ENCODE results near the gene SLX4IP.

SLX4IP gene

DNA sequence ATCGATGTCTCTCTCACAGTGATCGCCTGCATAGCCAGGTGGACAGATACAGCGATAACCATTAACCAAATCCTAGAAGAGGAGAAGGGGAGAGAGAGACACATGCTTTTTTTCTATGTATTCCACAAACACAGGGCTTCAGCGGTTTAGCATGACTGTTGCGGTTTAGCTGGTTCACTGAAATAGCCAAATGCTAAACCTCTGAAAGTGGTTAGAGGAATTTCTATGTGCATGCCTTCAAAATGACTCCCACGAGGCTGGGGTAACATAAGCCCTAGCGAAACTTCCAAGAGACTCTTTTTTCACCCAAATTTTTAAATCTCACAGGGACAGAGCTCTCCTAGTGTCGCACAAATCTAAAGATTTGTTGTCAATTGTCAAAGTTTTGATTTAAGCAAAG lies 213.5 kb downstream of the SLX4IP start:
- DNase-seq (ENCODE audit: low read depth in 2 of 2) = no peak

DNA sequence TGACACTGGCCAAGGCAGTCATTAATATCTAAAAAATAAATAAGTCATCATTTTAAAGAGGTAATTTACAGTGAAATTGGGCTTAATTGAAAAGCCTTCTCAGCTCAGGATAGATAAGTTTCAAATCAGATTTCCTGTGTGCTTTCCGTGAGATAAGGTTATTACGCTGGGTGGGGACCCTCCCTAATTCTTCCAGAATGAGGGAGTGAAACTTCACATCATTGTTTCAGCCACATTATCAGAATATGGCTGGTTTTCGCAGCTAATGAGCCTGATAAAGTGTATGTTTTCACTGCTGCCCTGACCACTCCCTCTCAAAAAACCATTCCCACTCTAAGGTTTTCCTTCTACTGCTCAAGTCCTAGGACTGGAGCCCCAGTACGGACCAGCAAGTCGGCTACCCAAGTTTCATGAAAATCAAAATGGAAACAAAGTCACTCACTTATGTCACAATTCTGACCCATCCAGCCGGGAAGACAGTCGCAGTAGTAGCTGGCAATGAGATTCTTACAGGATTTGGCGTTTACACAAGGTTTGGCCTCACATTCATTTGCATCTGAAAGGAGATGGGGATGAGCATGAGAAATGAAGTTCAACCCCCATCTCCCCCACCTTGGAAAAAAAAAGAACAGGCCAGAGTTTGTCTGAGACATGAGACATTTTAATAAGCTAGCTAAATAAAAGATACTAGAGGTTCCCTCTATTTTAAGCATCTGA lies 214.1 kb downstream of the SLX4IP start:
- no peak for DNase-seq (ENCODE audit: low read depth in 2 of 2)

DNA sequence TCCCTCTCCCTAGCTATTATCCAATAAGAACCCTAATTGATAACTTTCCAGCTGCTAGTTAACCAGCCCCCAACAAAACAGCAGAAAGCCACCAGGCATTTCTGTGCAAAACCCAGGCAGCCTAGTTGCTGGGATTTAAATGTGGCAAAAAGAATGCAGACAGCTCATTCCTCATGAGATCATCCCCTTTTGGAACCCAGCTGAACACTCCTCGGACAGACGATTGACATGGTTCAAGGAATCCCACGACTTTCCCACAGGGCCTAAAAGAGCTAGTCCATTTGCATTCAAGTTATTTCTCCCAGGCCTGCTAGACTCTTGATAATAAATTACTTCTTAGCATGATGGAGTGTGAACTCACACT lies 214.7 kb downstream of the SLX4IP start:
- DNase-seq (ENCODE audit: low read depth in 2 of 2) = no peak

DNA sequence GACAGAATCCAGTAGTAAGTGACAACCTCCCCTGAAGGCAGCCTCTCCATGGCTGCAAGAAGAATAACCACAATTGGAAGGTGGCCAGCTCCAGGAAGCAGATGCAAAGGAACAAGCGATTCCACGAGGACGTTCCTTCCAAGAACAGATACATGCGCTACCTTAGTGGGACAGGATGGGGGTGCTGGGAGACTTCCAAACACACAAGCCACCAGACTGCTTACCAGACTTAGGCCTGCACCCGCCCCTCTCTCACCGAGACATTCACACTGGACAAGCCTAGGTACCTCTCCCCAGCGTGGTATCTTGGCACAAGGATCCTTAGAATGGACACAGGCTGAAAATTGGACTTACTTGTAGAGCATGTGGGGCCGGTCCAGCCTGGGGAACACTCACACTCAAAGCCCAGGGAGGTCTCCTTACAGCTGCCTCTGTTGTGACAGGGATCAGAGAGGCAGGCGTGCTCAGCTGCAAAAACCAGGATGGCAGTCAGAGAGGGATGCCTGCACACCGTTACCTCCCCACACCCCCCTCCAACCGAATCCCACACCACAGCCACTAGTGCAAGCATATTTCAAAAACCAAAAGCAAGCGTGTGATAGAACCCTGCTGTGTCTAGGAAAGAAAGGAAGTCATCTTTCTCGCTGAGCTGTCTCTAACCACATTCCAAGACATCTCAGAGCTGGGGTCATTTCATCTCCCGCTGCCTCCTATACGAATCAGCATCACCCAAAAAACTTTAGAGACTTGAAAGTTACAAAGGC lies 216.3 kb downstream of the SLX4IP start:
- no peak for DNase-seq (ENCODE audit: low read depth in 2 of 2)

DNA sequence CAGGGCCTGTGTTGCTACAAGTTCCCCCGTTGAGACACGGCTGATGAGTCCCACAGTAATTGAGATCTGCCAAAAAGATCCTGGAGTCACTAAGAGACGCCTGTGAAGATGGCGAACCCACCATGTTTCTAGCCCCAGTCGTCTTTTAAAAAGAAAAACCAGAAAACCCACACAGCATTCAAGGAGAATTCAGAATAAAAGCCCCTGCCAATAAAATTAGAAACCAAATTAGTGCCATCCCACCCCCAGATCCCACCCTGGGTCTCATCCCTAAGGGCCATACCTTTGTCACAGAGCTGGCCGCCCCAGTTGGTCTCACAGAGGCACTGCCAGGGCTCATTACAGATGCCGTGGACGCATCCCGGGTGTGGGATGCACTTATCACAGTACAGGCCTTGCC lies 217.1 kb downstream of the SLX4IP start:
- no peak for DNase-seq (ENCODE audit: low read depth in 2 of 2)

DNA sequence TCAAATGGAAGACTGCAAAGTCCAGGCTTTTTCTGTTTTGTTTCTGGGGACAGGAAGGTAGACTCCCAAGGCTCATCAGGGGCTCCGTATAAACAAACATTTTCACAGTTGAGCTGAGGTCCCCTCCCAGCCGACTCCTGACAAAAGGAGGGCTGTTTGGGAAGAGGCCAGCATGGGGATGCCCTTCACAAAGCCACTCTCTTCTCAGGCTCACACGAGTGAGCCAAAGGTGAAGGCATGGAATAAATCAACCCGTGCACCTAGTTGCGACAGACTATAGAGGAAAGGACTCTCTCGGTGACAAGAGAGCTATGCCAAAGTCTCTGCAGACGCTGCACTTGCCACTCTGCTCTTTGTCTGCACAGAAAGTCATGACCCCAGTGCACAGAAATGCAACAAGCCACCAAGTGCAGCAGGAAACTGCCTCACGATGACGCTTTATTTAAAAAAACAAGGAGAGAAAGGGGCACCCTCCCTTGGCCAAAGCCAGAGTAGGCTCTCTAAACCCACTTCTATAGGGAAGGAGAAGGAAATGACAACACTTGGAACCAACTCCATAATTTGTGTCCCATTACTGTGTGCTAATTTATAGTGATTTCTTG lies 217.7 kb downstream of the SLX4IP start:
- no peak for DNase-seq (ENCODE audit: low read depth in 2 of 2)

DNA sequence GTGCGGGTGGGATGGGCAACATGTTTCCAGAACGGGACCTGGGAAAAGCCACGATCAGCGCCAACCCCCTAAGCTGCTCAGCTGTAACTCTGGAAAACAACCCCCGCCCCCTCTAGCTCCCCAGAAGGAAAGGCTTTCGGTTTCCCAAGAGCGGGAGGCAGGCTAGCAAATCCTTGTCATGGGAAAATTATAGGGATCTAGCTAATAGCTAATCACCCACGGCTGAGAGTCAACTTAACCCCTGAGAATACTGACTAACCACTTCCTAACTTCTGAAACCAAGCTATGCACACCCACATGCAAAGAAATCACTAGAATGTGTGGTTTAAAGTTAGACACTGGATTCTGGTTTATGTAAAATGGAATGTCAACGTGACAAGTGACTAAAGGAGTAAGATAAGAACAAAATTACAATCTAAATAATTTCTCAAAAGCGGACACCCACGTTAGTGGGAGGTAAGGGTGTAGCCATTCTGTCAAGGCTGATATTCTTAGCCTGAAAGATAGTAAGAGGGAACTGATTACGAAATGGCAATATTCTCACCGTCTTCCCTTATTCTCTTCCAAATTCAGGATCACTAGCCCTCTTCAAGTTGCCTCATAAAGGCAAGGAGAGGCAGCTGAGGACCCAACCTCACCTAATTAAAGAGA lies 218.6 kb downstream of the SLX4IP start:
- no peak for DNase-seq (ENCODE audit: low read depth in 2 of 2)

DNA sequence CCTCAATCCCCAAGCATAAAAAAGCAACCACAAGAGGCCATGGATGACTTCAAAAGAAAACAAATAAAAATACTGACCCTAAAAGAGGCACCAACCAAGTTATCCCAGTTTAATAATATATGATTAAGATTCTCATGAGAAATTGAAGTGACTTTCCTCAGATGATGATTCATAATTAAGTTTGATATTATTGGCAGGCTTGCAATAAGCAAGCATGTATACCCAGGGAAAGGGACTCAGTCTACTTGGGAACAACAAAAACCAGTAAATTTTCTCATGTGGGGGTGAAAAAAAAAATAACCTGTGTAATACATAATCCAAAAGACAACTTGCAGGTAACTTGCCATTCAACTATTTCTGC lies 219.1 kb downstream of the SLX4IP start:
- no peak for DNase-seq (ENCODE audit: low read depth in 2 of 2)

DNA sequence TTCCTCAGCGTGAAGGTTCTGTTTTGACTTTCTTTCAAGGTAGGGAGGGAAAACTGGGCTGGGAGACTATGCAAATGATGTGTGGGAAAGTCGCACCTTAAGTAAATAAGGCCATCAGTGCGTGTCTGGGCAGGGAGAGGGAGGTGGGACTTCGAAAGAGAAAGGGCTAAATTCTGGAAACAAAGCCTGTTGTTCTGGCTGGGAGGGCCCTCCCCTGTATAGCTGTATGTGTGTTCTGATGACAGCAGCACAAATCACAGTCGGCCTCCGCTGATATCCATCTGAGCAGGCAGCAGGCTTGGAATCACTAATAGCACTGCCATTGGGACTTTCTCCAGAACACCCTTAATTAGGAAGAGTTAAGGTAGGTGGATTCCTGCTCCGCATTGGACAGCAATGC lies 219.5 kb downstream of the SLX4IP start:
- DNase-seq (ENCODE audit: low read depth in 2 of 2) = no peak

DNA sequence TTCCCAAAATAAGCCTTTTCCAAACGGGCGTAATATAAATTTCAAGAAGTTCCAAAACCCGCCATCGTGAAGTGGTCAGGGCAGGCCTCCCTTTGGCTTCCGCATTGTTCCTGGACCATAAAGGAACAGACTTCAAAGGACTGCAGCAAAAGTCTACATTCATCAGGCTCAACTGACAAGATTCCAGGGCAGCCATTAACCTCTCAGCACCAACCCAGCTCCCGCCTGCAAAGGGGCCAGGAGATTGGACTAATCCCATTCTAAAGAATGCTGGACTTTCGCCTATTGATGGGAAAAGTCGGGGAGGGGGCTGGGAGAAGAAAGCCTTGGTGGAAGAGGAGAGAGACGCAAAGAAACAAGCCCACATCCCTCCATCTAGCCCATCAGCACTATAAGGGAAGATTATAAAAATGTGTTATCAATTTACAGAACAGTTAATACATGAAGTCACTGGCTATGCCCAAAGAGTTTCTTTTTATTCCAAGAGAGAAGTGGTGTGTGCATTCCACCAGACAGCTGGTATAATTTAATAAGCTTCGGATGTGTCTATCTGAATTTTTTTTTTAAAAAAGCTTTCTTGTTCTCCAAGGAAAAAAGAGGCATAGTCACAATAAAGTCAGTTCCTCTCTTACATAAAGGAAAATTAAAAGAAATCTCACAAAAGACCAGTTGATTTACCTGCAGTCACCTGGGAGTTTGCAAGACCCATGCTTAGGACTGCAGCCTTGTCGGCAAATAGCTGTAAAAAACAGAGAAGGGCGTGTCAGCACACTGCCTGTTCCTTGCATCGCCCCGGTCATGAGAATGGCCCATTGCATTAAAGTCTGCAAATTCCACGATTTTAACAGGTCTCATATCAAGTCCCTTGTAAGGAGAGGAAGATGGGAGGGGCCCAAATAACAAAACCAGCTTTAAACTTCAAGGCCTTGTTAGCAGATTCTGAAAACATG lies 220.9 kb downstream of the SLX4IP start:
- no peak for DNase-seq (ENCODE audit: low read depth in 2 of 2)

DNA sequence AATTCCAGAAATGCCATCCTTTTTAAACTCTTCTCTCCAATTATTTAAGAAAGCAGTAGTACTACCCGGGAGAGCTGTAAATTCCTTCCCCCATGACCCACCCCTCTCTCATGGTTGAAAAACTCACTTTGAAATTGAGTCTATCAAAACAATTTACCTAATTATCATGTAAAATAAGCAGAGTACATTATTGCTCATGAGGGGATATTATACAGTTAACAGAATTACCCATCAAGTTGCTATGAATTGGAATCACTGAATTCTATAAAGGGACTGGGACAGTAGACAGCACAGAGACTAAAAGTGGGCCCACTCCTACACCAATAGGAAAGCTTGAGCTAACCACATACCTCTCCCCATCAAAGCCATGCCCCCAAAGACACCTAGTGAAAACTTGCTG lies 222.3 kb downstream of the SLX4IP start:
- DNase-seq (ENCODE audit: low read depth in 2 of 2) = no peak

DNA sequence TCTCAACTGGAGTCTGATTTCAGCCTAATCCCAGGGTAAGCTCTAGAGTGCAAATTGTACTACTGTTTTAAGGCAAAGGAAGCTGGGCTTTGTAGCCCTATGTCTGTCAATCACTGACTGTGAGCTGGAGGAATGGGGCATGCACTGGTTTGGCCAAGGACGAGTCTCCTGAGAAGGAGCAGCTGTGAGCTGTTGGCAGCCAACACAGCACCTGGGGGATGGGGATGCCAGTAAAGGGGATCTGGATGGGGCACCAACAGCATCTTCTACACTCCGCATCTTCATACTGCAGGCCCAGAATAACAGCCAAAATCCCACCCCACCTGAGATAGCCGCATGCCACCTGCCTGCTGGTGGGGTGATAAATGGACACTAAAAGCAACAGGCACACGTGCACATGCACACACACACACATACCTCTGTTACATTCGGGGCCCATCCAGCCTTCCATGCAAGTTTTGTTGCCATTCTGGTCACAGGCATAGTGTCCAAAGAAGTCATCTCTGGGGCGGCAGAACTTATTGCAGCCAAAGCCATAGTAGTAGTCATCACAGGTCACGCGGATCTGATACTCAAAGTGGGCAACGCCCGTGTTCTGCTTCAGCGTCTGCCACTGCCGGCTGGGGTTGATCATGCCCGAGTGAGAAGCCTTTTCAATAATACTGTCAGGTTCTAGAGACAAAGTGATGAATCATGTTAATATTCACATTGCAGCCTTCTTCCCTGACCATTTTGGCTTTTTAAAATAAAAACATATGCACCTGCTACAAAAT lies 223.1 kb downstream of the SLX4IP start:
- DNase-seq (ENCODE audit: low read depth in 2 of 2) = no peak

DNA sequence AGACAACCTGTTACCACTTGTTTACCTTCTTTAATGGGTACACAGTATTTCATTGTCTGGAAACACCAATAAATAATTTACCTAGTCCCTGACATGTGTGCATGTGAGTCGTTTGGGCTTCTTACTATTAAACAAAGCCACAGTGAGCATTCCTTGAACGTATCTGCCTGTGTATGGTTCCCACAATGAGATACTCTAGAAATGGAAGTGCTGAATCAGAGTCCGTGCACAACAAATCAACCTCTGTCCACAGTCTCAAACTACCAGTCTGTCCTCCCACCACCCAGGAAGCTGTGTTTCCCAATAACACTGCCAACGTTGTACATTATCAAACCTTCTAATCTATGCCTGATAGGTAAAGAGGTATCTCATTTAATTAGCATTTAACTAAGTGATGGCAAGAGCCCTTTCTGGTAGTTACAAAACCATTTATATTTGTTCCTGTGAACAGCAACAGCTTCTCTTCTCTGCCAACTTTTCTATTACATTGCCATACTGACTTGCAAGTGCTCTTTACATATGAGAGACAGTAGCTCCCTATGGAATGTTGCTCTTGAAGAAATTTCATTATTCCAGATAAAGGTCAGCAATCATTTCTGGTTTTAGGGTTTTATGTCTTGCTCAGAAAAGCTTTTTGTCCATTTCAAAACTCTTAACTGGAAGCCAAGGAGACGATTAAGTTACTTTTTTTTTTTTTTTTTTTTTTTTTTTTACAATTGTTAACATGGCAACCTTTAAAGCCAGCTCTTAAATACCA lies 223.9 kb downstream of the SLX4IP start:
- DNase-seq (ENCODE audit: low read depth in 2 of 2) = no peak

DNA sequence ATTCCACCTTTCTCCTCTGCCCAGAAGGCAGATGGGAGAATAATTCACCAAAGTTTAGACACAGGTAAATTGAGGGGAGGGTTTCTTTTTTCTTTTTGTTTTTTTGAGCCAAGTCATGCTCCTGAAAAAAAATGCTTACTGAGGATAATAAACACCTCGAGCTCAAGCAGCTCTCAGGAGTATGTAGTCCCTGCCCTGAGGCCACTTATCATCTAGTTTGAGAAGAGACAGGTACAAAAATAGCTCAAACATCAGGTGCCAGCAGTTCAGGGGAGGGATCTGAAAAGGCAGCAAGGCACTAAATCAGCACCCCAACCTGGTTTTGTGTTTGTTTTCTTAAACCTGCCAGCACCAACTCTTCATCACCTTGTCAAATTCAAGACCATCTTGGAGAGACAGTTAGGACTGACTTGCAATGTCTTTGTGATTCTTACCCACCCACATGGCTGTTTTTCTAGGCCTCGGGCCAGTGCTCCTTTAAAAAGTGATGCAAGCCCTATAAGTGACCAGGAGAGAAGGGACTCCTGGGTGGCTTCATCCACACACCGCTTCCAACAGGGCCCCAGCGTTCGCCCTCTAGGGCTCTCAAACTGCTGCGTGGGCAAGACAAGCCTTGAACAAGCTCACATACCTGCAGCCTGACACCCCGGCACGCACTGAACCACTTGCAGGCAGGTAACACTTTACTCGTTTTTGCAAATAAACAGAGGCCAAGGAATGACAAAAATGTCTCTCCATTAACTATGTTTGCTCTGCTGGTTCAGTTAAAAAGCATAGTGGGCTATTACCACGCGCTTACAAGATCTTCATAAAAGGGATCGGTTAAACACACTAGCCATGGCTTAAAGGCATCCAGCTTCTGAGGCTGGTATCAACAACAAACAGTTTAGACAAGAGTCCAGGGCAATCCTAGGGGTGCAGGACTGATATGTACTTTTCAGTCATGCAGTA lies 224.8 kb downstream of the SLX4IP start:
- DNase-seq (ENCODE audit: low read depth in 2 of 2) = no peak

DNA sequence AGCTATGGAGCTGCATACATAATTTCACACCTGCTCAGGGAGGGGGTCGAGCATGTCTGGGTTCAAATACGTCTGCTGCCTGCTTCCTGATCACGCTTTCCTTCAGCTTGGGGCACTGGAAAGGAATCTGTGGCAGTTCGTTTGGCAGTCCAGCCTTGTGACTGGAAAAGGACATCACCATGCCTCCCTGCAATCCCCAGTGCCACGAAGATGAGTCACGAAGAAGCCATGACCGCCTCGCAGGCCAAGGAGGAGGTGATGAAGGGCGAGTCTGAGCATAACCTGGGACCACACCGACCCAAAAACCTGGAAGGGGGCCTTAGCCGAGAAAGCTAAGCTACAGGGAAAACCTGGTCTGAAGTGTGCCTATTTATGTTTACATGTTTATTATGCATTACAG lies 225.6 kb downstream of the SLX4IP start:
- no peak for DNase-seq (ENCODE audit: low read depth in 2 of 2)

DNA sequence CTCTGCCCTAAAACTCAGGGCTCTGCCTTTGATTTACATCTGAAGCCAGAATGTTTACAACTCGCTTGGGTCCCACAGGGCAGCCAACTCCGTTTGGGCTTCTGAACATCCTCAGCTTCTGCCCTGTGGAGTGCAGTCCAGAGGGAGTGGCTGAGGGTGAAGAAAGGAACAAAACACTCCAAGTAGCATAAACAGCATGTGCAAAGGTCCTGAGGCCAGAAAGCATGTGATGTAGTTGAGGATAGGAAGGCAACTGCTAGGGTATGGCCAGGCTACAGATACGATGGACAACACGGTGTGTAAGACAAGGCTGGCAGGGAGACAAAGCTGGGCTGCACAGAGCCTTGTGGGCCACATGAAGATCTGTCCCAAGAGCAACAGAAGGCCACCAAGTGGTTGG lies 226.2 kb downstream of the SLX4IP start:
- DNase-seq (ENCODE audit: low read depth in 2 of 2) = no peak

DNA sequence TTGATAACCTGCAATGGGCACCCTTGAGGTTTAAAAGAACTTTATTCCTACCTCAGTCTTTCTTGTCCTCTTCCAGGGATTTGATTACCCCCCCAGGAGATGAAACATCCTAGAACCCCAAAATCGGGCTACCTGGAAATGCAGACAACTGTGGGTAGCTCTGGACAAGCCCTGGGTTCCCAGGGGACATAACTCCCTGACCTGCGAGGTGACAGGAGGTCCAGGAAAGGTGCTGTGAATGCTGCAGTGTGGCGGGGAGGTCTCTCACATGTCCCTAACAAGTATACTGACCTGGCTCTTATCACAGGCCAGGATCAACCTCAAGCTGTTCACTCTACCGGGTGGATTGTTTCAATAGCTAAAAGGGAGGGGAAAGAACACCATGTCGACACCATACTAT lies 227.0 kb downstream of the SLX4IP start:
- no peak for DNase-seq (ENCODE audit: low read depth in 2 of 2)

DNA sequence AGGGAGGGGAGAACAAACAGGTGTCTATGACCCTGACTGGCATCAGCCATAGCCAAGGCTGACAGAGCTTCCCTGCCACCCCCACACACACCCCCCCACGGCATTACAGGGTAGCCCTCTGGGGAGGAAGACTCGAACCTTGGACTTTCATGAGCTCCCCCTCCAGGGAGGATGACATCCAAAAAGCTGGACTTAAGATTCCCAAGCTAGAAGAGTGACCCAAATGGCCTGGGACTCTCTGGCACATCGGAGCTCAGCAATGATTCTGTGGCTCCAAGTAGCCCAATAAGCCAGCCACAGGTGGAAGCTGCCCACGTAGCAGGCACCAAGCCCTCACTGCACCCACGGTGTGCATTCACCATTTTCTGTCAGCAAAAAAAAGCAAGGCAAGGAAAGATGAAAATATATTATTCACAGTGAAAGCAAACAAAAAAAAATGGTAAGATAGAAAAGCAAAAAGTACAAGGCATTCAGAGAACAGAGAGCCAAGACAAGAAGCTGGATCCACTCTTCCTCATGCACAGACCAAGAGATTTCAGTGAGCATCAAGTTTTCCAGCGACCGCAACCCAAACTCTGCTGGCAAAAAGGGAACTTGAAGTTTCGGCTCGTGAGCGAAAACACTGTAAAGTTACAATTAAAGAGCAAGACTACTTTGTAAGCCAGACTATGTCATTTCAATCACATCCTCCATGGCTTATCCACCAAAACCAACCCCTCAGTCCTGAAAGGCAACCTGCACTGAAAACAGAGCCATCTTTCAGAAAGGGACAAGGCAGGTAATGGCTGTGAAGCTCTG lies 227.8 kb downstream of the SLX4IP start:
- no peak for DNase-seq (ENCODE audit: low read depth in 2 of 2)
